Astrocyte (in vitro differentiated cells and primary cell): ENCODE measurements around the gene NAV2.

ENCODE experiments used
- EZH2 ChIP-seq: IDR thresholded peaks from 2 replicates; pipeline ENCODE4 v1.6.1; 2012; ENCODE audit warnings: mild to moderate bottlenecking, low read length, inconsistent platforms; ENCODE audit not compliant: insufficient read depth
- TF ChIP-seq, protein P1 (sequence below): IDR thresholded peaks from 2 replicates; pipeline ENCODE4 v1.5.1; 2011; ENCODE audit warnings: low read depth, mild to moderate bottlenecking, inconsistent platforms, low read length, moderate library complexity; ENCODE audit not compliant: insufficient read depth

DNA sequence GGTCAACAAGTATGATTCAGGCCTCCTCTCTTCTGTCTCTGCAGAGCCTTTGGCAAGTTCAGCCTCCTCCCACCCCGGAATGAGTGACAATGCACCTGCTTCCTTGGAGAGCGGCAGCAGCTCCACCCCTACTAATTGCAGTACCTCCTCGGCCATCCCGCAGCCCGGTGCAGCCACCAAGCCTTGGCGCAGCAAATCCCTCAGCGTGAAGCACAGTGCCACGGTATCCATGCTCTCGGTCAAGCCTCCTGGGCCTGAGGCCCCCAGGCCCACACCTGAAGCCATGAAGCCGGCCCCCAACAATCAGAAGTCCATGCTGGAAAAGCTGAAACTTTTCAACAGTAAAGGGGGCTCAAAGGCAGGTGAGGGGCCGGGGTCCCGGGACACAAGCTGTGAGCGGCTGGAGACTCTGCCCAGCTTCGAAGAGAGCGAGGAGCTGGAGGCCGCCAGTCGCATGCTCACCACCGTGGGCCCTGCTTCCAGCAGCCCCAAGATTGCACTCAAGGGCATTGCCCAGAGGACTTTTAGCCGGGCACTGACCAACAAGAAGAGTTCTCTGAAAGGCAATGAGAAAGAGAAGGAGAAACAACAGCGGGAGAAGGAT is 220.6 kb downstream of the NAV2 start:
- TF ChIP-seq, protein P1, sequence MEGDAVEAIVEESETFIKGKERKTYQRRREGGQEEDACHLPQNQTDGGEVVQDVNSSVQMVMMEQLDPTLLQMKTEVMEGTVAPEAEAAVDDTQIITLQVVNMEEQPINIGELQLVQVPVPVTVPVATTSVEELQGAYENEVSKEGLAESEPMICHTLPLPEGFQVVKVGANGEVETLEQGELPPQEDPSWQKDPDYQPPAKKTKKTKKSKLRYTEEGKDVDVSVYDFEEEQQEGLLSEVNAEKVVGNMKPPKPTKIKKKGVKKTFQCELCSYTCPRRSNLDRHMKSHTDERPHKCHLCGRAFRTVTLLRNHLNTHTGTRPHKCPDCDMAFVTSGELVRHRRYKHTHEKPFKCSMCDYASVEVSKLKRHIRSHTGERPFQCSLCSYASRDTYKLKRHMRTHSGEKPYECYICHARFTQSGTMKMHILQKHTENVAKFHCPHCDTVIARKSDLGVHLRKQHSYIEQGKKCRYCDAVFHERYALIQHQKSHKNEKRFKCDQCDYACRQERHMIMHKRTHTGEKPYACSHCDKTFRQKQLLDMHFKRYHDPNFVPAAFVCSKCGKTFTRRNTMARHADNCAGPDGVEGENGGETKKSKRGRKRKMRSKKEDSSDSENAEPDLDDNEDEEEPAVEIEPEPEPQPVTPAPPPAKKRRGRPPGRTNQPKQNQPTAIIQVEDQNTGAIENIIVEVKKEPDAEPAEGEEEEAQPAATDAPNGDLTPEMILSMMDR, result no peak
- no peak for TF ChIP-seq EZH2
